C1 segment of cervical spinal cord (tissue), 14 donors: ENCODE measurements around the gene GABRB1.

ENCODE experiments used
- DNase-seq, 14 donors: peaks; one replicate each; lab custom pipeline; 2025; lab: John Stamatoyannopoulos, UW

The GABRB1 gene

DNA sequence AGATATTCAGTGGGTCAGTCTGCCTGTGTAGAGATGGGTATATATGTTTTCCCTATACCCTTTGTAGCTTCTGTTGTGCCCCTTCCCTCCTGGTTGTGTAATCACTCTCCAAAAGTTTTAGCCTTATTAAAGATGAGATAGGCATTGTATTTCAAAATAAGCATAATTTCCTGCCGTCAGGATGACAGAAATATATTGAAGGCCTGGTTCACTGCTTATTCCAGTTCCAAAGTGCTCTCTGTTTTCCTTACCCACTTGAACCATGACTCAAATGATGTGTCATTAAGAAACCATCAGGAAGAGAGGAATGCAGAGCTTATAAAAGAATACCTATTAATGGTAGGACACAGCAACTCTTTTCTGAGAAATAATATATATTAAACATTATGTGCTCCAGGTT, 178.5 kb downstream of the GABRB1 start:
- DNase-seq: no peak

DNA sequence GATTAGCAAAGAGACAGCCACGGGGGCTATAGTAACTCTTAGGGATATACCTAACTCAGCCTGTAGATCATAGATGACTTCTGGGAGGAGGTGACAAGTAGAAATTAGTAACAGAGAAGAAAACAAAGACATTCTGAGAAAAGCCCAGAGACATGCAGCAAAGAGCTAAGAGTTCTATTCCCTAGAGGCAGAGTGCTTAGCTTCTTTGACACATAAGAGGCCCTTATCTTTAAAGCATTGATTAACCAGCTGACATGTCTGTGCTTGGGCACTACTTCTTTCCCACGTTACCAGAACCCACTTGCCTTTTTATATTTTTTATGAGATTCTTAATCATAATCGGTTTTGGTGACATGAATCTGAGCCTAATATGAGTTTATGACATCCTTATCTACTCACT, 179.5 kb downstream of the GABRB1 start:
- no peak for DNase-seq

DNA sequence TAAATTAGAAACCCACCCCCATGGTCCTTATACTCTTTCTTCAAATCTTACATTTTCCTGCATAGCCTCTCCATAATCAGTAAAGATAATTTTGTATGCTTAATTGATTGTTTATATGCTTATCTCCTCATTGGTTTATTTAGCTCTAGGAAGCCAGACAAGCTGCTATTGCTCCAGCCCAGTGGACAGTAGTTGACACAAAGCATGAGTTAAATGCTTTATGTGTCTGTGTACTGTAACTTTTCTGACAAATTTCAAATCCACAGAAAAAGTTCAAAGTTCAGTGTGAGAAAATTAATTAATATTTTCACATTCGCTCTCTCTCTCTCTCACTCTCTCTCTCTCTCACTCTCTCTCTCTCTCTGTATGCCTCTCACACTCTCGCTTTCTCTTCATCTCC, 181.7 kb downstream of the GABRB1 start:
- DNase-seq: no peak

DNA sequence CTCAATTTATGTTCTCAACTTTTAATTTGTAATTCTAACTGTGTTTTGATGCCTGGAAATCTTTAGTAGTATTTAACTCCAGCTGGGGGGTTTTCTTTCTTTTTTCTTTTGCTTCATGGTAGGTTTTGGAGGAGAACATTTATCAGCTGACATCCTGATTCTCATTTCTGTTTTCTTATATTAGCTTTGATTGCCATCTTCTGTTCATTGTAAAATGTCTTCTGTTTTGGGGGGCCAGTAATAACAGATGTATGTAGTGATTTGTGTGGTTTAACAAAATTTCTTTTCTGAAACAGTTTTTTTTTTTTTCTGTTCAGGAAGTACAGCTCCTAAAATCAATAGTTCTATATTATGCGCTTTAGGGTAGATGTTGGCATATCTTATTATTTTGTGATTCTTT, 182.2 kb downstream of the GABRB1 start:
- no peak for DNase-seq

DNA sequence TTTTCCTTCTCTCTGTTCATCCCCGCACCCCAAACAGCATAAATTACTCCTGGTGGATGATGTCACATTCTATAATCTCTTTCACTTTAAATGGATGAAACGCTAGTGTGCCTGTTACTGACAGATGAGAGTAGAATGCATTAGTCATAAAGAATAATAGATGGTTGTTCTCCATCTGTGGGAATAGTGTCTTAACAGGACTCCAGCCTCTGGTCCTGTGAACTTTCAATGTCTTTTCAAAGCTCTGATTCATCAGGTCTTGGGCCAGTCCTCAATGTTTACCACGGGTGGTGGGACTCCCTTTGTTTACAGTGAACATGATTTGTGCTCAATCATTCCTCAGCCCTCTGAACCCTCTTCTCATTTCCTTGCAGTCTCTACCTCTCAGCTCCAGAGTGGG, 182.6 kb downstream of the GABRB1 start:
- DNase-seq: peak in 5 of 14 donors; percentile 9 to 23 (median 15)

DNA sequence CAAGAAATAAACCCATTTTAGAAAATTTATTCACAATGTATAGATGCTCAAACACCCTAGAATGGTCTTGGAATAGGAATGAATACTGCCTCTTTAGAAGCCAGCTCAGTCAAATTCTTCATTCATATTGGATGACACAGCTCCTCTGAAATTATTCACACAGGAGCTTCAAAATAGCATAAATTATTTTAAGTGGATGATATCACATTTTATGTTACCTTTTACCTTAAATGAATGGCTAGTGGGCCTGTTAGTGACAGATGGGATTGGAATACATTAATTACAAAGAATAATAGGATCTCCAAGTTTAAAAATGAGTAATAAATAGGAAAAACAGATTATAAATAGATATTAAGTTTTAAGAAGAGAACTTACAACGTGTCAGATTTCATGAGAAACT, 184.4 kb downstream of the GABRB1 start:
- no peak for DNase-seq

DNA sequence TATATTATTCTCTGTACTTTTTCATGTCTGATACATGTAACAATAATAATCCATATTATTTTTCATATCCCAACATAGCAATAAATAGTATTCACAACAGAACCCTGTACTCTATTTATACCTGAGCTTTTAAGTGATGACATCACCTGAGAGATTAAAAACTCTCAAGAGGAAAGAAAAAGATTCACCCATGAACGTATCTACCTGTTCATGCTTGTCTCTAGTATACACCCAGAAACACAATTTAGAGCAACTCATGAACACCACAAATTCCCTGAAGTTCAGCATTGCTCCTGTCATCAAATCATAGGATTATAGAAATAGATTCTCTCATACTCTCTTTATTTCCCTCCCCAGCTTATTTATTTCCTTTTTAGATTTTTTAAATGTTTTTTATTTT, 185.9 kb downstream of the GABRB1 start:
- no peak for DNase-seq

DNA sequence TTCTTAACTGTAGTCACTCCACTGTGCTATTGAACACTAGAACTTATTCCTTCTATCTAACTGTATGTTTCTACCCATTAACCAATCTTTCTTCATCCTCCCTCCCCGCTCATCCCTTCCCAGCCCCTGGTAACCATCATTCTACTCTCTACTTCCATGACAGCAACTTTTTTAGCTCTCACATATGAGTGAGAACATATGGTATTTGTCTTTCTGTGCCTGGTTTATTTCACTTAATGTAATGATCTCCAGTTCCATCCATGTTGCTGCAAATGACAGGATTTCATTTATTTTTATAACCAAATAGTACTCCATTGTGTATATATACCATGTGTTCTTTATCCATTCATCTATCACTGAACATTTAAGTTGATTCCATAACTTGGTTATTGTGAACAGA, 186.5 kb downstream of the GABRB1 start:
- no peak for DNase-seq

DNA sequence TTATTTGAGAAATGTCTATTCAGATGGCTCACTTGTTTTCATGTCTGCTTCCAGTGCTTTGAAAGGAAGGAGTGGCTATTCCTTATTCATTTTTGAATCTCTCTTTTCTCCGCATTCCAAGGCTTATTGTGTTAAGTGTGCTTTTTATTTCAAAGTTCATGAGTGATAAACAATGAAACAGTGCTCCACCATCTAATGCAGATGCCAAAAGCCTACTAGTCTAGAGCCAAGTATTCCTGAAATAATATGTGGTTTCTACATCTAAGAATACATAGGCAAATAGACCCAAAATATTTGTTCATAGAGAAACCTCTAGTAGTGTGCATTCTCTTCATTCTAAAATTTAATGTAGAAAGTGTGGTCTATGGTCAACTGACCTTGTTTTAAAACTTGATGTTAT, 187.3 kb downstream of the GABRB1 start:
- DNase-seq: no peak

DNA sequence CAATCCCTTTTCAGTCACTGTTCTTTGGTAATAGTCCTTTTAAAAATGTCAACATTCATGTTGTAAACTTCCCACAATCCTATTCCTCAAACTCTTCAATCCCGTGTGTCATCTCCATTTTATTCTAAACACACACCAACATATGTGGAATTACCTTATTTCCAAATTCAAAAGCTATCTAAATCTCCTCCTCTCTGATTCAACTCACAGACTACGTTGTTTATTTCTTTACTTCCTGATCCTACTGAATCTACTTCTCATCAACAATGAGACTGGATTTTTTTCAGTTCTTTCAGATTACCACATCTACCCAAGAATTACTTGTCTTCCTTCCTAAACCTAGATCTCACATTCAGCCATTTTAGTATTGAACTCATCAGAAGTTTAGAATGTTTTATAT, 188.2 kb downstream of the GABRB1 start:
- no peak for DNase-seq

DNA sequence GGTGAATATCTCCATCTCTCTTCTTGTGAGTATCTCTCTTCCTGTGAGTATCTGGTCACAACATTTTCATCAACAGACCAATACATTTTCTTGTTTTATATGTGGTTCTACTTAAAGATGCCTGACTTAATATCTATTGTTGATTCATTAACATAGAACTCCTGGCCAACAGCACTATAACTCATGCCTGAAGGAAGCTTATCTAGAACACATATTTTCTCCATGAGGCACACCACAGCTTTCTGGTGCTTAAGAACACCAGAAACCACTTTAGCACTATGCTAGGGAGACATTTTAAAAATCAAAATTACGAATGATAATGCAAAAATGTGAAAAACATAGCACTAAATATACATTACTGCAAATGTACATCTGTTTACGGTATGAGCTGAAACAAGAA, 190.4 kb downstream of the GABRB1 start:
- DNase-seq: no peak

DNA sequence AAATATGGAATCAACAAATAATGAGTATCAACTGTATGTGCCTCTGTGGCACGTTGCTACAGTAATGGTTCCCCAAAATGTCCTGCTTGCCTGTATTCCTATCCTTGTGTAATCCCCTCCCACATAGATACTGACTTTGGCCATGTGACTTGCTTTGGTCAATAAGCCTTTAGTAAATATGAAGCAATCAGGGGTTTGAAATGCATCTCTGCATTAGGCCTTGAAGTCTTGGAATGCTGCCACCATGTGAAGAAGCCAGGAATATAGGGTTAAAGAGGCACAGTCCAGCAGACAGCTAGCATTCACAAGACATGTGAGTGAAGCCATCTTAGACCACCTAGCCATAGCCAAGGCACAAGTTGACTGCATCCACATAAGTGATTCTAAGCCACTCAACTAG, 190.9 kb downstream of the GABRB1 start:
- no peak for DNase-seq

DNA sequence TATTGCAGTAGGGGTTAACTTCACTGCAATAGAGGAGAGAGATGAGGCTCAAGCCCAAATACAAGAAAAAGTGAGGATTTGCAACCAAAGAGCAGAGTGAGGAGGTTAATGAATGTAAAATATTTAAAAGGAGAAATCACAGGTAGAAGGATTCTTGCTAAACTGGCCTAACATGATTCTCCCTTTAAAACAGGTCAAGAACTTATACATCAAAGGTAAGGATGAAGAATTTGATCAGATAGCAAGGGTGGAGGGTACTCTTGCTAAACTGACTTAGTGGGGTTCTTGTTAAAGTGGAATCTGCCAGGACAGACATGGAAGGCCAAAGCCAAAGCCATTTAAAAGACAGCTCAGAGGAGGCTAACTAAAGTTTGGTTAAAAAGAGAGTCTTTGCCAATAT, 193.0 kb downstream of the GABRB1 start:
- DNase-seq: no peak

DNA sequence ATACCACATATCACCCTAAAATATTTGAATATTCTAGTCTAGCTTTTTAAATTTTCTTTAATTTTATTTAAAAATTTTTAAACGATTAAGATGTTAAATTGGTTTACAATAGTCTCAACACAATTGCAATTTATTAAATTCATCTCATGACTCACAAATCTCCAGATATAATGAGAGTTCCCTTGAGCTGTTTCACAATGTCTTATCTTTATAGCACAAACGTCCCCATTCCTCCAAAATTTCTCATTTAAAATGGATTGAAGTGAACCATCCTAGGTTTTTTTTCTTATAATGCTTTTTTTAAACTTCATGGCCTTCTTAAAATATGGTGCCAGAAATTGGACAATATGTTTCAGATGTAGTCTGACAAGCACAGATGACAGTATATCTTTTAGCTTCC, 204.4 kb downstream of the GABRB1 start:
- DNase-seq: no peak

DNA sequence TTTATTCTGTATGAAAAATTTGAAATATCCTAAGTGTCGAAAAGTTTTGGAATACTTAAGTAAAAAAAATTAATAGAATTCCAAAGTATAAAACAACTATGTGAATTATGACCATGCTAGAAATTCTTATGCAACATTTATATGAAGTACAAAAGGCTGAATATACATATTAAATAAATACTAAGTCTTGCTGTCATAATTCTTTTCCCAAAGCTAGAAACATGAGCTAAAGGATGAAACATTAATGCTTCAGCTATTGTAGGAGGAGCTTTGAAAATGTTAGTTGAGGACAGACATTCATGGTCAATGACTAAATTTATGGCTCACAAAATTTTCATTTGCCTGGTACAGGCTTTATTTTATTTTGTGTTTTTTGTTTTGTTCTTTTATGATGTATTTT, 207.3 kb downstream of the GABRB1 start:
- no peak for DNase-seq

DNA sequence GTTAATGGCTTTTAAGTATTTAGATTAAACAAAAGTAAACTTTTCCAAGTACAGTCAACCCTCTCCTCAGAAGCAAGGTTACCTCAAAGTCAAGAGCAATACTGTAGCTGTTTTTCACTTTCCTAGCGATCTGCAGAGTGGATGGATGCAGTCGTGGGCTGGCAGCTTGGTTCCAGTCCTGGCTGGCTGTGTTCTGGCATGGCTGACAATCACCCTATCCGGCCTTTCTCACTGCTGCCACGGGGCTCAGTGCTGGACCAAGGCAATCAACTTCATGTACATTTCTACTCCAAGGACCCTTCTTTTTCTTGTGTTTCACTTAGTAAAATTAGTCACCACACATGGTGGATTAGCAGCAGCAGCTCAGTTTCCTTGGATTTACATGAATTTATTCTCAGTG, 208.3 kb downstream of the GABRB1 start:
- DNase-seq: no peak

DNA sequence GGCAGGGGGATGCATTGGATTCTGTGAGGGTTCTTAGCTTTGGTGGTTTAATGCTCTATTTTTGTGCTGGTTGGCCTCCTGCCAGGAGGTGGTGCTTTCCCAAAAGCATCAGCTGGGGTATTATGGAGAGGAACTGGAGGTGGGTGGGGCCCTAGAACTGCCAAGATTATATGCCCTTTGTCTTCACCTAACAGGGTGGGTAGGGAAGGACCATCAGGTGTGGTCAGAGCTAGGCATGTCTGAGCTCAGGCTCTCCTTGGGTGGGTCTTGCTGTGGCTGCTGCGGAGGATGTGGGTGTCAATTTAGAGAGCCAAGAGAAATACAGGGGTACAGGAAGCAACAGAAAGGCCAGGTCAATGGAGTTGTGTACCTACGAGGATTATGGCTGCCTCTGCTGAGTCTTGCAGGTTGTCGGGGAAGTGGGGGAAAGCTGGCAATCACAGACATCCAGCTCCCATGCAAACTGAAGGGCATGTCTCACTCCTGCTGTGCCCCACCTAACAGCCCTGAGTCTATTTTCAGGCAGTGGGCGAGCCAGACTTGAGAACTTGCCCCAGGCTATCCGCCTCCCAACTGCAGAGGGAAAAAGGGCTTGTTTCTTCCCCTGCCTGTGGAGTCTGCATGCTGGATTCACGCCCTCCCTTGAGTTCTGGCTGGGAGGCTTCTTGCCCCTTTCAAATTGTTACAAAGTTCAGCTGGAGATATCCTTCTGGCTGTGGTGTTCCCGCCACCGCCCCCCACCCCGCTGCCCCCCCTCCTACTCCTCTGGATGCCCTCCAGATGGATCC, 220.2 kb downstream of the GABRB1 start:
- DNase-seq: no peak

DNA sequence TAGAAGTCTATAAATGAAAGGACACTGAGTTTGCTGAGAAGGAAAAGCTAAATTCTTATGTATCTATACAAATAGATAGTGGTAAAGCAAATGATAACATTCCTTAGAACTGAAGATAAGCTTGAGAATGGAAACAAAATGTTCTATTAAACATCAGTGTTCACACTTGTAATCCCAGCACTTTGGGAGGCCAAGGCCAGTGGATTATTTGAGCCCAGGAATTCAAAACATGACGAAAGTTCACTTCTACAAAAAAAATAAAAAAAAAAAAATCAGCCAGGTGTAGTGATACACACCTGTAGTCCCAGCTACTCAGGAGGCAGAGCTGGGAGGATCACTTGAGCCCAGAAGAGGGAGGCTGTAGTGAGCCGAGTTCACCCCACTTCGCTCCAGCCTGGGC, 232.4 kb downstream of the GABRB1 start:
- no peak for DNase-seq

DNA sequence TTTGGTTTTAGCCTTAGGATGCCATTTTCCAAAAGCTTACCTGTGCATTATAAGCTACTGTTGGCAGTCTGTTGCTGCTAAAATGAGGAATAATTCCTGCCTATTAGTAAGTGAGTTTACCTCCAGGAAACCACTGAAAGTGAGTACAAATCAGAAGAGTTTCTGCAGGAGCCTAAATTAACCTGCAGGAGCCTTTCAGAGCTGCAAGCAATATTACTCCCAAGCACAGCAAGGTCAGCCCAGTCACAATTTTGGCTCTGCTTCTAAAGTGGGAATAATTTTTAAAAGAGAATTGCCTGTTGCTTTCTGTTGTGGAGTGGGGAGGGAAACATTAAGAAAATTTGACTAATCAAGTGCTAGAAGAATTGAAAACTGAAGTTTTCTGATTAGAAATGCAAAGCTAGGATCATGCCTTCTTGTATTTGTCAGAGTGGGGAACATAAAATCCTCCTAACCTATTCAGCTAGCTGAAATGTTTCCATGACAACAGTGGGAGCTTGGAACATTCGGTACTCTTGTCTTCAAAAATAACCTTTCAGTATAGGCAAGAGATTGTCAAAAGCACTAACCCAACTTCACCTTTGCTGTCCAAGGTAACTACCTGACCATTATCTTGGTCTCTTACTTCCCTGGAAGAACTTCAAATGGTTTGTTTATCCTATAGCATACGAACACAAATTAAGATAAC, 239.0 kb downstream of the GABRB1 start:
- DNase-seq: peak in 1 of 14 donors; percentile 80

DNA sequence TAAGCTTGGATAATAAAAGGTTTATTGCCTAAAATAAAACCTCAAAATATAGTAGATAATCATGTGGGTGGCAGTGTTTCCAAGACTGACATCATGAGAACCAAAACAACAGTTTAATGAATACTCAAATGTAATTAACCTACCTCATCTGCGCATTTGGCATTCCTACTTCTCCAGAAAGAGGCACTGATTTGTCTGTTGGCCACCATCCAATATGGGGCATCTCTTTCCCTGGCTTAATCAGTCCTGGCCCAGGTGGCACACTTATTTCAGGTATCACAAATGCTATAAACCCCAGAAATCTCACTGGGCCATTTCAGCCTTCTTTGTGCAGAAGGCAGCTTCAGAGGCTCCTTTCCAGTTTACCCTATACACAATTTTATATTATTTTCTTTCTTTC, 239.9 kb downstream of the GABRB1 start:
- peak in 1 of 14 donors; percentile 95 for DNase-seq

DNA sequence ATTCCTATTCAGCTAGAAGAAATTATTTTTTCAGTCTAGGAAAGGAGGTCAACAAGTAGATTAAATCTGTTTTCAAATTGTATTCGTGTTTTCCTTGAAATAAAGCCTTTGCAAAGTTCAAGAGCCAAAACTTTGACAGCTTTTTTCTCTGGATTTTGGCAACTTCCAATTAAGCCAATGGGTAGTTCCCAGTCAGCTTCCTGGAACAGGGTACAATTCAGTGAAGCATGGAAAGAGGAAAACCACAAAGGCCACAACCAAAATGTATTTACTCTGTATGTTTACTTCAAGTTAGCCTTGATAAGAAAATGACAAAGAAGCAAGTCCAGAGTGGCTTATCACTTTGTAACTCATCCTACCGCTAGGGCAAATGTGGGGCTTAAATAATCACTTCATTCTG, 243.5 kb downstream of the GABRB1 start:
- no peak for DNase-seq

DNA sequence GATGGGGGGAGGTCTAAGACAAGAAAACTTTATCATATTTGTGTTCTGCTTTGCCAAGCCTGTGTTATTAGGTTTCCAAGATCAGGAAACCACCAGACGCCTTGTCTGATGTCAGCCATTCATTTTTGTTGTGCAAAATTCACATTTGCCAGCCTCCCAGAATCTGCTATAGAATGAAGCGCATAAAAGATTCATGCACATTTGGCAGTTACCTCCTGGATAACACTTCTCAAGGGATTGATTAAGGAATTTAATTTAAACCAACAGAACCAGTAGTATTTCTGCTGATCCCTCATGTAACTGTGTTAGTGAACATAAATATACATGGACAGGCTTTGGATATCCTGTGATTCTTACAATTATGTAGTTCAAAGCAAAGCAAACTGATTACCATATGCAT, 244.2 kb downstream of the GABRB1 start:
- DNase-seq: no peak

DNA sequence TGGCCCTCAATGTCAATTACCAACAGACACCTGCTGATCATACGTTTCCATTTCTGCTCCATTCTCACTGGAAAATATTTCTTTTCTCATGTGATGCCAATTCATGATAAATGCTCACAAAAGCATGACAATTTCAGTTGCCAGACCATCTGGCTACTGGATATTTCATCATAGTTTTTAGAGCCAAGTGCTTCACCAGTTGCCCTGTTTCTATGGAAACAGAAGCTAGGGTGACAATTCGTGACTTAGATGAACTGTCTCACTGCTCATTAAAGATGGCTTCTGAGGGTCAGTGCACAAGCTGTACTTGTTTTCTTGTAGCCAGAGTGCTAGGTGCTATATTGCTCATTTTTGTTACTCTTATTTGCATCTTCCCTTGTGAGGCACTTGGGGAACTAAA, 247.3 kb downstream of the GABRB1 start:
- peak in 1 of 14 donors; percentile 96 for DNase-seq
